ENCODE measurements around the gene TIMM17A.

Gene TIMM17A

DNA sequence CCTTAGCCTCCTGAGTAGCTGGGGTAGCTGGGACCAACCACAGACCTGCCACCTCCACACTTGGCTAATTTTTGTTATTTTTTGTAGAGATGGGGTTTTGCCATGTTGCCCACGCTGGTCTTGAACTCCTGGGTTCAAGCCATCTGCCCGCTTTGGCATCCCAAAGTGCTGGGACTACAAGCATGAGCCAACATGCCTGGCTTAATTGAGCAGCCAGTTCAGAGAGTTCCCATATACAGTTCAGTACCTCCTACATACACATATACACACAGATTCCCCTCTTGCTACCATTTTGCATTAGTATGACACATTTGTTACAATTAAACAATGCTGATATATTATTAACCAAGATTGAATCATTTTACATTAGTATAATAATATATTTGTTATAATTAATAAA, 30.1 kb downstream of the TIMM17A start:
- no peak for DNase-seq

DNA sequence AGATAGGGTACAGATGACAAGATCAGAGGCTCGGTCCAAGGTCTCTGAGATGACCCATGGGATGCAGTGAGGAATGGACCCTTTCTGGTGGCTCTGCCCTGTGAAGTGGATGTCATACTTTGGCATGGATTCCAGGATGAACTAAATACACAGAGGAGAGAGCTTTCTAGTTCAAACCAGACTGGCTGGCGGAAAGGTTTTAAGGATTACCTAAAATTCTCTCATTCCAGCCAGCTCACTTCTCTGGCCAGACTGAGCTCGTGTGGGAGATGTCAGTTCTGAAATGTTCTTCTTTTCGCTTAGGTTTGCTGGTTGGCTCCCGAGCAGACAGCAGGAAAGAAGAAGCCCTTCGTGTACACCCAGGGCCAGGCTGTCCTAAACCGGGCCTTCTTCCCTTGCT, 33.3 kb downstream of the TIMM17A start:
- DNase-seq, result no peak

DNA sequence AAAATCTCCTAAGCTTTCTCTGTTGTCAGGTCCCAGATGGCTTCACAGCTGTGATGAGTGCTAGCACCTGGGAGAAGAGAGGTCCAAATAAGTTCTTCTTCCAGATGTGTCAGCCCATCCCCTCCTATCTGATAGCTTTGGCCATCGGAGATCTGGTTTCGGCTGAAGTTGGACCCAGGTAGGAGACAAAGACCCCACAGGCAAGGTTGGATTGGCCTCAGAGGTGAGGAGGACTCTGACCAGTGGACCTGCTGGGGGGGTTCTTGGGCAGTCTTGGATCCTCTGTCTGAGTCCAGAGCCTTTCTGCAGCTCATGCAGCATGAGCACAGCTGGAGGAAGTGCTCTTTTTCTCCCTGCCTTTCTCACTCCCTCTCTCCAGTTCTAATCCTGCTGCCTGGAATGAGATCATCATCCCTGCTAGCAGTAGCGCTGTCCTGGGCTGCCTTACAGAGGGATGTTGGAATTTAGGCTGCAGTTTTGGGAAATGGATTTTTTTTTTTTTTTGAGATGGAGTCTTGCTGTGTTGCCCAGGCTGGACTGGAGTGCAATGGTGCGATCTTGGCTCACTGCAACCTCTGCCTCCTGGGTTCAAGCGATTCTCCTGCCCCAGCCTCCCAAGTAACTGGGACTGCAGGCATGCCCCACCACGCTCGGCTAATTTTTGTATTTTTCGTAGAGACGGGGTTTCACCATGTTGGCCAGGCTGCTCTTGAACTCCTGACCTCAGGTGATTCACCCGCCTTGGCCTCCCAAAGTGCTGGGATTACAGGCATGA, 34.2 kb downstream of the TIMM17A start:
- no peak for DNase-seq

DNA sequence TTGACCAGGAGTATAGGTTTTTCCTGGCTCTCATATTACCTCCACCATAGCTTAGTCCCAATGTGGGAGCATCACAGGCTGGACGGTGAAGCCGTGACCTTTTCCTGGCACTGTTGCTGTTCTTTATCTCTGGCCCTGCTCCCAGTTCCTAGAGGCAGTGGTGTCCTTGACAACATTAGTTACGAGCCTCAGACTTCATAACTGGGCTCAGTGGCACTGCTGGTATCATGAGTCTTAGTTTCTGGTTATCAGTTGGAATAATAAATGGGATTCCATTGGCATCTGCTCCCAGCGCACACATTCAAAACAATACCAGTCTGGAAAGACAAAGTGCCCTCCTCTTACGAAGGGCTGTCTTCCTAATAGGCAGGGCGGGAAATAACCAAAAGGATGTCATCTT, 35.1 kb downstream of the TIMM17A start:
- DNase-seq, result no peak

DNA sequence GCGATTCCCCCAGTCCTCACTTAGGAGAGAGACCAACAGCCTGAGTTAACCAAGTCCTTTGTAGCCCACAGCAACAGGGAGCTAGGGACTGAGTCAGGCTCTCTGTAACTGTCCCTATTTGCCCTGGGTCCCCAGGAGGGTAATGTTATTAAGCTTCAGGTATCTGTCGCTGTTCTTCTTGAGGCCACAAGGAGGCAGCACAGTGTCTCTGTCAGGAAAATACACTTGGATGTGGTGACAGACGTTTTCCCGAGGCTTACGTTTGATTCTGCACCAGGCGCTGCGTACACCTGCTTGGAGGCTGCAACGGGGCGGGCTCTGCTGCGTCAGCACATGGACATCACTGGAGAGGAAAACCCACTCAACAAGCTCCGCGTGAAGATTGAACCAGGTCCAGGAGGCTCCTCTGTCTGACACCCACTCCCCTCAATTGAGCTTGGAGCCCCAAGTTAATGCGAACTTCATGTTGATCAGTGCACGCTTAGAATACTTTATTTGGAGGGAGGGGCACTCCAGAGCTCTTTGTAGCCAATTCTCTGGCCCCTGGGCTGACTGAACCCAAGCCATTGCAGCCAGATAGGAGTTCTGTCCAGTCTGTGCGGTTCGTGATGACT, 44.4 kb downstream of the TIMM17A start:
- DNase-seq, result peak; percentile 83

DNA sequence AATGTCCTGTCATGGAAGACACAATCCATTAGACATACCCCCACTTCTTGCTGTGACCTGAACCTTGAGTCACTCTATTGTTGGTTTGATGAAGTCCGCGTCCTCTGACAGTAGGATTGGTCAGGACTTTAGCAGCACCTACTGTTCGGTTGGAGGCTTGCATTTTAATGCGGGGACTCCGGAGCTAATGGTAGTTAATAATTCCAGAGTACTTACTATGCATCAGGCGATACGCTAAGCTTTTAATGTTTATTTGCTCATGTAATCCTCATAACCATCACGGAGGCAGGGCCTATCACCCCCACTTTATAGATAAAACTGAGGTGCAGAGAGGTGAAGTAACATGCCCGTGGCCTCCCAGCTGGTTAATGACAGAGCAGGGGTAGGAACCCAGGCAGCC, 47.2 kb downstream of the TIMM17A start:
- DNase-seq, result no peak

DNA sequence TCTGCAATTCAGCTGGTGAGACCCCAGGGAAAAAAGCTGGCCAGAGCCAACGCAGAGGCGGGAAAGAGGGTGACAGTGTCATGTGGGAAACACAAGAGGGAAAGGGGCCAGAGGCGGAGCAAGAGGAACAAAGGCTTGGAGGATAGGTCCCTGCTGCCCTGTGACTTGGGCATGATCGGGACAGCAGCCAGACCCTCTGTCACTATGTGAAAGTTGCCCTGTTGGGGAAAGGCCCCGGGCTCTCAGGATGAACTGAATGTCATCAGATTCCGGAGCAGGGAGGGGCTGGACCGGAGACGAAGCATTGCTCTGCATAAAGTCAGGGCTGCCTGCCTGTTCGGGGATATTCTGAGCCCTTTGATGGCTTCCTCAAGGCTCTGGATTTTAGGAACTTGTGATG, 49.4 kb downstream of the TIMM17A start:
- DNase-seq, result no peak

DNA sequence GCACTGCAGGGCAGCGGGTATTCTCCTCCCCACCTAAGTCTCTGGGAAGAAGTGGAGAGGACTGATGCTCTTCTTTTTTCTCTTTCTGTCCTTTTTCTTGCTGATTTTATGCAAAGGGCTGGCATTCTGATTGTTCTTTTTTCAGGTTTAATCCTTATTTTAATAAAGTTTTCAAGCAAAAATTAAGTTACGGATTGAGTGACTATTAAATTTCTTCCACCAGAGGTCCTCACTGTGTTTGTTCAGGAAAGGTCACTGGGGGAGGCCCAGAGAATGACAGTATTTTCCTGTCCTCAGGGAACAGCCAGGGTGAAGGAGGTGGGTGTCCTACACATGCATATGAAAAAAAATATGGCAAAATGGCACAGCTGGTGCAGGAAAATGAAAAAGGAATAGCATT, 50.7 kb downstream of the TIMM17A start:
- DNase-seq, result peak; percentile 44

DNA sequence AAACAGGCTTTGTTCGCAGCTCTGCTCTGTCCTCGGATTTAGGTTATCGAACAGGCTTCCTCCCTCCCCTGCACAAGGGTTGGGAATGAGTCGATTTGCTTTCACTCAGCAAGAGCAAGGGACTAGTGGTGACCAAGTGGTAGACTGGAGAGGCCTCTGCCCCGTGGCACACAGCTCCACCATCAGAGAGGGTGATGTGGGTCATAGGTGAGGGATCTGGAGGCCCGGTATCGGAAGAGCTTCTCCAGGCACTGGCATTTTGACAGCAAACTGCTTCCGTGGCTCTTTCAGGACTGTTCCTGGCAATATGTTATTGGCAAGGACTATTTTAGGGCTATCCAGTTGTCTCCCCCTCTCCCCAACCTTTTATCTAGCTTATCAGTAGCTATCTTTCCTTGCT, 52.0 kb downstream of the TIMM17A start:
- DNase-seq, result no peak

DNA sequence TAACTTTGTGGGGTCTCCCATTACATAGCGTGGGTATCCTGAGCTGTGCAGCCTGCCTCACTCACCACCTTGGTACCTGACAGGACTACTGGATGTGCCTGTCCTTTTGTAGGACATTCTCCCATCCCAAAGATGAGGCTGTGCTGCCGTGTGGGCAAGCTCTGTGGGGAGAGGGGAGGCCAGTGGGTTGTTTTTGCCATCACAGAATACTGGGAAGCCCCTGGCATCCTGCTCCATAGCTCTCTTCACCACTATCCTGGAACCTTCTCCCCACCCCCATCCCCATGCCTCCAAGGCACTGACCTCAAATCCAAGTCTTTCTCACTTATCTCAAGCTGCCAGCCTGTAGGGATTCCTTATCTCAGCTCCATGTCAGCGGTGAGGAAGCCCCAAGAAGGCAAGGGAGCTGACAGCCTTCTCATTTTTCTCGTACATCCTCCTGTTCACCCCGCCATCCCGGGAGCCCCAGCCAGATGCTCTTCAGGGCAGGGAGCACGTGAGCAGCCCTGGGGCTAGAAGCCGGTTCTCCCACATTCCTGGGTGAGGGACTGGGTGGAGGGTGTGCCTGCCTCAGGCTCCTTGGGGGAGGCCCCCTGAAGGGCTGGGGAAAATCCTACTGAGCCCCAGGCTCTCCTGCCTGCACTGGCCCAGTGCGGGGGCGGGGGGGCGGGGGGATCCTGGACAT, 52.6 kb downstream of the TIMM17A start:
- peak; percentile 51 for DNase-seq

DNA sequence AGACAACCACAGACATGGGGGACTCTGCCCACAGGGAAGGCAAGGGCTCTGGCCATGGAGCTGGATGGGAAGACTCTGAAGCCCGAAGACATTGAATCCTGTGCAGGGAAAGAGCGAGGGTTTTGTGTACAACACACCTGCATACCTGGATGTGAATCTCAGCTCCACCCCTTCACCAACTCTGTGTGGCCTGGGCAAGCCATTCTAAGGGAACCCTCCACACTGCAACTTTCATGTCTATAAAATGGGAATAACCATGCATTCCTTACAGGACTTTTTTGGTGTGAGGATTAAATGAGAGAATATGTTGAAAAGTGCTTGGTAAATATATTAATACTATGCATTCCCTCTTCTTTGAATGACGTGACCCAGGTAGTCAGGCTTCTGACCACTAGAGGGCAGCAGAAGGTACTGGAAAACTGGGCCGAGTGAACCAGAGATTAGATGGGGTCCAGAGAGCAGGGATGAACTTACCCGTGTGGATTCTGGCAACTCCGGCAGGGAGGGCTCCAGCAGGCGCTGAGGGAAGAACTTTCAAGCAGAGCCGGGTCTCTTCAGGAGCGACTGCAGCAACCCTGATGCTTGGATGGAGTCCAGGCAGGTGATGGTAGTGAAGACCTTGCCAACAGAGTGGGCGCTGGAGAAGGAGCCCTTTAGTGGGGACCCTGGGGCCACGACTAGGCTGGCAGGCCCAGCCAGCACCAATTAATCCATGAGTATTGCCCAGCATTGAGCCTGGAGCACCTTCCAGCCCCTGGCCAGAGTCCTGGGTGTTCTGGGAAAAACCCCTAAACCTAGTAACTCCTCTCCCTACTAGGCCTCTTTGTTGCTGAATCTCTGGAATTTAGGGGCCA, 54.2 kb downstream of the TIMM17A start:
- DNase-seq, result peak; percentile 88

DNA sequence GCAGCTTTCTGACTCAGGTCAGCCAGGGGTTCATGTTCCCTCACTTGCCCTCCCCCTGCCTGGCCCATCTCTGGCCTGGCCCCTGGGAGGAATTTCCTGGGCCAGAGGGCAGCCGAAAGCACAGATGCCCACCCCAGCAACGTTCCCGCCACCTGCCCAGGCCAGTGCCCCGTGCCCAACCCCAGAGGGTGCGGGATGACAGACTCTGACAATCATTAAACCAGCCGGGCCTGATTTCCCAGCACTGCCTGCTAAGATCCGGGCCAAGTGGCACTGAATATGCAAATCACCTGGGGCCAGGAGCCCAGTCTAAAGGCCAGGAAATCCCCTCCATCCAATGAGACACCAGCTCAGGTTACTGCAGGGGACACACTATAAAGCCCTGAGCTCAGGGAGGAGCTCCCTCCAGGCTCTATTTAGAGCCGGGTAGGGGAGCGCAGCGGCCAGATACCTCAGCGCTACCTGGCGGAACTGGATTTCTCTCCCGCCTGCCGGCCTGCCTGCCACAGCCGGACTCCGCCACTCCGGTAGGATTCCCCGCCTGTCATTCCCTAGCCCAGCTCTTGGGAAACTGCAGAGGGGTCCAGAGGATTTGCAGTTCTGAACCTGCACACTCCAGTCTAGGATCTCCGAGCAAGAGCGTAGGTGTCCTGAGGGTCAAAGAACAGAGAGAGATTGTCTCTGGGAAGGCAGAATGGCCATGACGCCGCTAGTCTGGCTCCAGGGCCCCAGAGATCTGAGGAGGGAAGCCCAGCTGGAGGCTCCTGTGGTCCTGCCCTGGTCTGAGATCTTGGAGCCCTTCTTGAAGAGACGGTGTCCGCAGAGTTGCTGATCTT, 55.1 kb downstream of the TIMM17A start, which contains the start of gene ELF3:
ELF3 (plus strand) TSS at position 408 of the 836 bp plus-strand sequence. CDS start 550 bp downstream, outside the sequence.
- DNase-seq, result no peak

DNA sequence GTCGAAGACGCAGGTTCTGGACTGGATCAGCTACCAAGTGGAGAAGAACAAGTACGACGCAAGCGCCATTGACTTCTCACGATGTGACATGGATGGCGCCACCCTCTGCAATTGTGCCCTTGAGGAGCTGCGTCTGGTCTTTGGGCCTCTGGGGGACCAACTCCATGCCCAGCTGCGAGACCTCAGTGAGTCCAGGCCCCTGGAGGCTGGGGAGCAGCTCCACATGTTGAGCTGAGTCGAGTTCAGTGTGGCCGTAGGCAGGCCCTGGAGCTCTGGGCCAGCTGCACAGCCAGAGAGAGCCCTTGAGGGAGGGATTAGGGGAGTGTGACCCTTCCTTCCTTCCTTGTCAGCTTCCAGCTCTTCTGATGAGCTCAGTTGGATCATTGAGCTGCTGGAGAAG, 56.7 kb downstream of the TIMM17A start:
- DNase-seq, result no peak

DNA sequence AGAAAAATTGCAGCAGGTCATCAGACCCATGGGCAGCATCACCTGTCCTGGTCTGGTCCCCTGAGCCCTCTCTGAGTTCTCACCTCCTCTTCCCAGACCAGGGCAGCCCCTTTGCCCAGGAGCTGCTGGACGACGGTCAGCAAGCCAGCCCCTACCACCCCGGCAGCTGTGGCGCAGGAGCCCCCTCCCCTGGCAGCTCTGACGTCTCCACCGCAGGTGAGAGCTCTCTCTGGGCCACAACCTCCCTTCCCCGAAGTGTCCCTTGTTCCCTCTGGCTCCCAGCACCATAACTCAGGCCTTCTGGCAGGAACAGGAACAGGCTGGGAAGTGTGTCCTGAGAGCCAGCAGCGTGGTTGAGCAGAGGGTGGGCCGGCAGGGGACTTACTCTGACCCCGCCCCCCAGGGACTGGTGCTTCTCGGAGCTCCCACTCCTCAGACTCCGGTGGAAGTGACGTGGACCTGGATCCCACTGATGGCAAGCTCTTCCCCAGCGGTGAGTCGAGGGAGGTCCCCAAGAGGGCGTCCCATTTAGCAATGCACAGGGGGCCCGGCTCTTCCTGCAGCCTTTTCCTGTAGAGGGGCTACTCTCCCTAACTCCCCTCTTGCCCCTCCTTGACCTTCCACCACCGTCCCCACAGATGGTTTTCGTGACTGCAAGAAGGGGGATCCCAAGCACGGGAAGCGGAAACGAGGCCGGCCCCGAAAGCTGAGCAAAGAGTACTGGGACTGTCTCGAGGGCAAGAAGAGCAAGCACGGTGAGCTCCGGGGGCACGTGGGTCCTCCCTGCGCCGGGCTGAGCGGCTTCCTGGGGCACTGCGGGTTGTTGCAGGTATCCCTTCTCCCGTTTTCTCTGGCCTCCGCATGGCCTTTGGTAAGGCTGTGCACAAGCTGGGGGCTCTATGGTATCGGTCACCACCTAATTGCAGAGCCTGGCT, 57.5 kb downstream of the TIMM17A start:
- no peak for DNase-seq

DNA sequence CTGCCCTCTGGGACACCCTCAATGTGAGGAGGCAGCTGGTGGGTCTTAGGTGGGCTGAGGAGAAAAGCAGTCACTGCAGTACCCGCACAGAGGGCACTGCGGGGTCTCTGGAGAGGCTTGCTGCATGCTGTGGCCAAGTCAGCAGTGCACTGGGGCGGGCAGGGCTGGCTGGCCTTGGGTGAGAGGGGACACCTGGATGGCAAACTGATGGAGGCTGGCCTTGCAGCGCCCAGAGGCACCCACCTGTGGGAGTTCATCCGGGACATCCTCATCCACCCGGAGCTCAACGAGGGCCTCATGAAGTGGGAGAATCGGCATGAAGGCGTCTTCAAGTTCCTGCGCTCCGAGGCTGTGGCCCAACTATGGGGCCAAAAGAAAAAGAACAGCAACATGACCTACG, 58.3 kb downstream of the TIMM17A start:
- DNase-seq, result no peak

DNA sequence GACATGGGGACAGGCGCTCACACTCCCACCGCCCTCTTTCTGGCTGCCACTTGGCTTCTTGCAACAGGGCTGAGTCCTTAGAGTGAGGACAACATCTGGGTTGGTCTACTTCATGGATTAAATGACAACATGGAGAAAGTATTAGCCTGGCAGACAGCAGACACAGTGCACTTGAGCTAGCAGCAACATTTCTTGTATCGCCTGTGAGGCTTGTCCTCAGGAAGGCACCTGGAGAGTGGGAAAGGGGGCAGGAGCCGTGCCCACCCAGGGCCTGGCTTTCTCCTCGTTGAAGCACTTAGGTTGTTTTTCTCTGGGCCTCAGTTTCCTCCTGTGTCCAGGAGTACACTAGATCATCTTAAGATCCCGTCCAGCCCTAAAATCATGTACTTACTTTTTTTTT, 58.8 kb downstream of the TIMM17A start:
- DNase-seq, result no peak

DNA sequence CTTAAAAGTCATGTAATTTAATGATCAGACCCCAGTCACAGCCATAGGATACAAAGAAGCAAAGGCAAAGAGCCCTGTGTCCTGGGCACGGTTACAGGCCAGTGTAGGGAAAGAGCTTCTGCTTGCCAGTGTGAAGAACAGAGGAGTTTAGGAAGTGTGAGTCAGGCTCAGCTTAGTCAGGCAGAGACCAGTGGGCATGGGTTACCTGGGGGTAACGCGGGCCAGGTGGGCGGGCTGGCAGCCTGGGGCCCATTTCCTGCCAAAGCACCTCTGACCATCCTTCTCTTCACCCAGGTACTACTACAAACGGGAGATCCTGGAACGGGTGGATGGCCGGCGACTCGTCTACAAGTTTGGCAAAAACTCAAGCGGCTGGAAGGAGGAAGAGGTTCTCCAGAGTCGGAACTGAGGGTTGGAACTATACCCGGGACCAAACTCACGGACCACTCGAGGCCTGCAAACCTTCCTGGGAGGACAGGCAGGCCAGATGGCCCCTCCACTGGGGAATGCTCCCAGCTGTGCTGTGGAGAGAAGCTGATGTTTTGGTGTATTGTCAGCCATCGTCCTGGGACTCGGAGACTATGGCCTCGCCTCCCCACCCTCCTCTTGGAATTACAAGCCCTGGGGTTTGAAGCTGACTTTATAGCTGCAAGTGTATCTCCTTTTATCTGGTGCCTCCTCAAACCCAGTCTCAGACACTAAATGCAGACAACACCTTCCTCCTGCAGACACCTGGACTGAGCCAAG, 59.8 kb downstream of the TIMM17A start:
- no peak for DNase-seq

DNA sequence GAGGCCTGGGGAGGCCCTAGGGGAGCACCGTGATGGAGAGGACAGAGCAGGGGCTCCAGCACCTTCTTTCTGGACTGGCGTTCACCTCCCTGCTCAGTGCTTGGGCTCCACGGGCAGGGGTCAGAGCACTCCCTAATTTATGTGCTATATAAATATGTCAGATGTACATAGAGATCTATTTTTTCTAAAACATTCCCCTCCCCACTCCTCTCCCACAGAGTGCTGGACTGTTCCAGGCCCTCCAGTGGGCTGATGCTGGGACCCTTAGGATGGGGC, 60.3 kb downstream of the TIMM17A start:
- no peak for DNase-seq

DNA sequence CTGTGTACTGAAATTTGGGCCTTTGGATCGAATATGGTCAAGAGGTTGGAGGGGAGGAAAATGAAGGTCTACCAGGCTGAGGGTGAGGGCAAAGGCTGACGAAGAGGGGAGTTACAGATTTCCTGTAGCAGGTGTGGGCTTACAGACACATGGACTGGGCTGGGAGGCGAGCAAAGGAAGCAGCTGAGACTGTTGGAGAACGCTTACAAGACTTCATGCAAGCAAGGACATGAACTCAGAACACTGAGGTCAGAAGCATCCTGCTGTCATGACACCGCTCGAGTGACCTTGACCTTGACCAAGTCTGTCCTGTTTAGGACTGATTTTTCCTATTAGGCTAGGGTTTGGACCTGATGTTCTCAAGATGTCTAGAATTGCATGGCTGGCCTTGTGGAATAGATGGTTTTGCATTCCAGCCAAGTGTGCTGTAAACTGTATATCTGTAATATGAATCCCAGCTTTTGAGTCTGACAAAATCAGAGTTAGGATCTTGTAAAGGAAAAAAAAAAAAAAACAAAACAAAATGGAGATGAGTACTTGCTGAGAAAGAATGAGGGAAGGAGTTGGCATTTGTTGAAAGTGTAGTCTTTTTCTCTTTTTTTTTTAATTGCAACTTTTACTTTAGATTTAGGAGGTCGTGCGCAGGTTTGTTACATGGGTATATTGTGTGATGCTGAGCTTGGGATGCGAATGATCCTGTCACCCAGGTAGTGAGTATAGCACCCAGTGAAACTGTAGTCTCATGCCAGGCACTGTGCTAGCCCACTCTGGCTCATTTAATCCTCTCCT, 60.9 kb downstream of the TIMM17A start:
- no peak for DNase-seq
